NB4 (cell line): ENCODE measurements around the gene ANKRD33B.

ENCODE experiments used
- MYC ChIP-seq: IDR thresholded peaks from 2 replicates; pipeline ENCODE4 v1.6.1; 2011; ENCODE audit warnings: low read depth, low read length
- POLR2A ChIP-seq: IDR thresholded peaks from 2 replicates; pipeline ENCODE4 v1.6.1; 2011; ENCODE audit warnings: mild to moderate bottlenecking; ENCODE audit not compliant: insufficient read length; ENCODE audit errors: extremely low read depth
- TF ChIP-seq, protein P1 (sequence below): IDR thresholded peaks from one replicate; pipeline ENCODE4 v1.5.1; 2012; ENCODE audit warnings: low read depth, low read length
- TF ChIP-seq, protein P2 (sequence below): IDR thresholded peaks from 2 replicates; pipeline ENCODE4 v1.6.1; 2011; ENCODE audit warnings: low read depth, low read length

DNA sequence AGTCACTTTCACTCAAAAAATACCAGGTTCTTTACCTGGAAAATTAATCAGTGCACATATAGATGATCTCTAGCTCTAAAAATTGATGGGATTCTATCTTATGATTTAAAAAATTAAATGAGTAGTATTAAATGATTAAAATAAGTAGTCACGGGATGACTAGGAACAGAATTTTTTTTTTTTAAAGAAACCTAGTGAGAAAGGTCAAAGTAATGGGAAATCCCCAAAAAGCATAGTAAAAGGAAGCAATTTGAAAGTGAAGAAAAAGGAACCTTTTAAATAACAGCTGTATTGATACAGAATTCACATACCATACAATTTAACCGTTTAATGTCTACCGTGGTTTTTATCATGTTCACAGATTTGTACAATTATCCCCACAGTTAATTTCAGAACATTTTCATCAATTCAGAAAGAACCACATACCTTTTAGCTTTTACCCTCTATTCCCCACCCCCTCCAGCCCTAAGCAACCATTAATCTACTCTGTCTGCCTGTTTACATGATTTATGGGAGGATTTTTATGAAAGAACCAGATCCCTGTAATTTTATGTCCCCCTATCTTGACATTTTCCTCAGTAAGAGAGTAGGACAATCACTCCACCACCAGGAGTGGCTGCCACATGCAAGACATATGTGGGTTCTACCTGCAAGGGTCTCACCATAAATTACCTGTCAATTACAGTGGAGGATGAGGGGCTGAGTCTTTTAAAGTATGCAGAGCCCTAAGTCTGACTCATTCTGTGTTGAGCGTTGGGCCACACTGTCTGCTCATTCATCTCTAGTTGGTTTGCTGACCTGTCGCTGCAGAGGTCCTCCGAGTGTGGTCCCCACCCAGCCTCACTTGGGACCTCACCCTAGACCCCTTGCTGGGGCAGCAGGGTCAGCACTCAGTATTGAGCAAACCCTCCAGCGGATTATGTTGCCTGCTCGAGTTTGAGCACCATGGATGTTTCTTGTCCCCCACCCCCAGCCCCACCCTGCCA lies 16.0 kb downstream of the ANKRD33B start:
- TF ChIP-seq, protein P1, sequence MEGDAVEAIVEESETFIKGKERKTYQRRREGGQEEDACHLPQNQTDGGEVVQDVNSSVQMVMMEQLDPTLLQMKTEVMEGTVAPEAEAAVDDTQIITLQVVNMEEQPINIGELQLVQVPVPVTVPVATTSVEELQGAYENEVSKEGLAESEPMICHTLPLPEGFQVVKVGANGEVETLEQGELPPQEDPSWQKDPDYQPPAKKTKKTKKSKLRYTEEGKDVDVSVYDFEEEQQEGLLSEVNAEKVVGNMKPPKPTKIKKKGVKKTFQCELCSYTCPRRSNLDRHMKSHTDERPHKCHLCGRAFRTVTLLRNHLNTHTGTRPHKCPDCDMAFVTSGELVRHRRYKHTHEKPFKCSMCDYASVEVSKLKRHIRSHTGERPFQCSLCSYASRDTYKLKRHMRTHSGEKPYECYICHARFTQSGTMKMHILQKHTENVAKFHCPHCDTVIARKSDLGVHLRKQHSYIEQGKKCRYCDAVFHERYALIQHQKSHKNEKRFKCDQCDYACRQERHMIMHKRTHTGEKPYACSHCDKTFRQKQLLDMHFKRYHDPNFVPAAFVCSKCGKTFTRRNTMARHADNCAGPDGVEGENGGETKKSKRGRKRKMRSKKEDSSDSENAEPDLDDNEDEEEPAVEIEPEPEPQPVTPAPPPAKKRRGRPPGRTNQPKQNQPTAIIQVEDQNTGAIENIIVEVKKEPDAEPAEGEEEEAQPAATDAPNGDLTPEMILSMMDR = no peak
- TF ChIP-seq MYC (no peak), POLR2A (no peak)
- TF ChIP-seq, protein P2, sequence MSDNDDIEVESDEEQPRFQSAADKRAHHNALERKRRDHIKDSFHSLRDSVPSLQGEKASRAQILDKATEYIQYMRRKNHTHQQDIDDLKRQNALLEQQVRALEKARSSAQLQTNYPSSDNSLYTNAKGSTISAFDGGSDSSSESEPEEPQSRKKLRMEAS = no peak
